GM19099 (cell line): ENCODE measurements around the gene CACNG1.

Experiments used
- POLR2A ChIP-seq: IDR thresholded peaks from 3 replicates; pipeline ENCODE4 v1.6.1; 2011; ENCODE audit warnings: low read depth; ENCODE audit not compliant: insufficient read length; ENCODE audit errors: extremely low read depth

The CACNG1 gene

DNA sequence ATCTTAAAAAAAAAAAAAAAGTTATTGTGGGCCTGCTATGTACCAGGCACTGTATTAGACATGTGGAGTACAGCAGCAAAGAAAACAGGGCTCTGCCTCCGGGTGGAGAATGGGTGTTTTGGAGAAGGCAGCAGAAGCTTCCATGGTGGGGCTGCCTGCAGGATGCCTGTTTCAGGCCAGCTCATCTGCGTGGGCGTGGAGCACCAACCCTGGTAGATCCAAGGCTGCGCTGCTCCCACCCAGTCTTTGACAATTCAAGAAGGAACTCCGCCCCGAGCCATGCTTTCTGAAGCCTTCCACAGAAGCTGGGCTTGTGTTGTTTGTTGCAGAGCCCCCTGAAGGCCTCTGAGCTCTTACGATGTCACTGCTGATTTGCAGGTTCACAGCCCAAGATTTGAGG lies 23.2 kb upstream of the CACNG1 start:
- TF ChIP-seq POLR2A: no peak

DNA sequence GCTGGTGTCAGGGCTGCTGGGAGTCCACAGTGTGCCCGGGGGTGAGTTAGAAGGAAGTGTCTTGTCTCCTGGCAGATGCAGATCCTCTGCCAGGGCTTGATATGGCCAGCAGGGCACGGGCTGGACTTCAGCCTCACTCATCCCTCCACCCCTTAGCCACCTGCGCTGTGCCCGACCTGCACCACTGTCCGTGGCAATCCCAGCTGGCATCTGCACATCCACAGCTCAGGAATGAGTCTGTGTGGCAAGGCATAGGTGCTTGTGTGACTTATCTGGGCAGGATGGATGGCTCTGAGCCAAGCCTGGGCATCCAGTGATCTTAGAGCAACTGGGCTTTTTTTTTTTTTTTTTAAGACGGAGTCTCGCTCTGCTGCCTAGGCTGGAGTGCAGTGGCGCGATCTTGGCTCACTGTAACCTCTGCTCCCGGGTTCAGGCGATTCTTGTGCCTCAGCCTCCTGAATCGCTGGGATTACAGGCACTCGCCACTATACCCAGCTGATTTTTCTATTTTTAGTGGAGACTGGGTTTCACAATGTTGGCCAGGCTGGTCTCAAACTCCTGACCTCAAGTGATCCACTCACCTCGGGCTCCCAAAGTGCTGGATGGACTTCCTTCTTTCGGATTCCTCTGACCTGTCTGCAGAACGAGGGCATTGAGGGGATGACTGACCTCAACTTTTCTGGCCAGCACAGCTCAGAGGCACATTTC lies 22.5 kb upstream of the CACNG1 start:
- TF ChIP-seq POLR2A: no peak

DNA sequence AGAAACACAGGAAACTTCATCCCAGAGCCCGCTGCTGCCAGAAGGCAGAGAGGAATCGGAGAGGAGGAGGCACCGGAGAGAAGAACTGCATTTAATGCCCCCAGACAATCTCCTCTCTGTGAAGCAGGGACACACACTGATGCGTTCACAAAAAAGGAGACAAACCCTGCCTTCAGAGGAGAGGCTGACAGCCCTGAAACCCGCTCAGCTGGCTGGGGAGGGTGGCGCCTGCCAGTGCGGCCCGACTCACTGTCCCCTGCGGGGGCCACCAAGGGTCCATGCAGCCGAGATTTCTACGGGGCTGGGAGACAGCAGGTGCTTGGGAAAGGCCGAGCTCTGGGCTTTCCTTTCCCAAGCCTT lies 21.9 kb upstream of the CACNG1 start:
- no peak for TF ChIP-seq POLR2A

DNA sequence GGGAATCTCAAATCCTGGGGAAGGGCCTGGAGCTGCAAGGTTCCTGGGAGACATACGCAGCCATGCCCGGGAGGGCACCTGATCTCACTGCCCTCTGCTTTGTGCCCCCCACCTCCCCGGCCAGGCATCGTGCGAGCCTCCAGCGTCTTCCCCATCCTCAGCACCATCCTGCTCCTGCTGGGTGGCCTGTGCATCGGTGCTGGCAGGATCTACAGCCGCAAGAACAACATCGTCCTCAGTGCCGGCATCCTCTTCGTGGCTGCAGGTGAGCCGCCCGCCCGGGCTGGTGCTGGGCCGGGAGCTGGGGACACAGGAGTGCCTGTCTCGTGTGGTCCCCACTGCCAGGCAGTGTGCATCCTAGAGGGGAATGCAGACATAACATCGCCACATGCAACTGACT lies 19.6 kb upstream of the CACNG1 start:
- TF ChIP-seq POLR2A: no peak

DNA sequence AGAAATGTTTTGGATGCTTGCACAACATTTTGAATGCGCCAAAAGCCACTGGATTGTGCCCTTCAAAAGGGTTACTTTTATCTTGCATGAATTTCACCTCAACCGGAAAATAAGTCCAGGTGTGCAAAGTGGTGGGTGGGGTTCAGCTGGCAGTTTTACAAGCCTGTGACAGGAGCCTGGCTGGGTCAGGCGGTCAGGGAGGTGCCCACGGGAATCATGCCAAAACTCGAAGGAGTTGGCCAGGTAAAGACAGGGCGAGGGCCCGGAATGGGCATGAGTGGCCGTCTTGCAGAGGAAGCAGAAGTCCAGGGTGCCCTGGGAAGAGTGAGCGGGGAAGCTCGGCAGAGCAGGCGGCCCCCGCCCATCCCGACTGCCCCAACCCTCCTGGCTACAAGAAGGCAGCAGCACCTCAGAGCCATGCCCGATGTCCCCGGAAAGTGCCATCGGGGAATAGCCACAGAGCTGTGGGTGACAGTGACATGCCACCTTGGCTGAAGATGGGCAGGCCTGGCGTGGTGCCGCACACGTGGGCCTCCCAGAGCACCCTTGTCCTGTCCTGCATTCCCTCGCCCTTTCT lies 19.1 kb upstream of the CACNG1 start:
- no peak for TF ChIP-seq POLR2A

DNA sequence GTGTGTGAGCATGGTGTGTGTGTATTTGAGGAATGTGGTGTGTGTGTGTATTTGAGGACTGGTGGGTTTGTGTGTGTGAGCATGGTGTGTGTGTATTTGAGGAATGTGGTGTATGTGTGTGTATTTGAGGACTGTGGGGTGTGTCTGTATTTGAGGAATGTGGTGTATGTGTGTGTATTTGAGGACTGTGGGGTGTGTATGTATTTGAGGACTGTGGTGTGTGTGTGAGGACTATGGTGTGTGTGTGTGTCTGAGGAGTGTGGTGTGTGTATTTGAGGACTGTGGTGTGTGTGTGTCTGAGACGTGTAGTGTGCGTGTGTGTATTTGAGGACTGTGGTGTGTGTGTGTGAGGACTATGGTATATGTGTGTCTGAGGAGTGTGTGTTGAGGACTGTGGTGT lies 18.0 kb upstream of the CACNG1 start:
- TF ChIP-seq POLR2A: no peak

DNA sequence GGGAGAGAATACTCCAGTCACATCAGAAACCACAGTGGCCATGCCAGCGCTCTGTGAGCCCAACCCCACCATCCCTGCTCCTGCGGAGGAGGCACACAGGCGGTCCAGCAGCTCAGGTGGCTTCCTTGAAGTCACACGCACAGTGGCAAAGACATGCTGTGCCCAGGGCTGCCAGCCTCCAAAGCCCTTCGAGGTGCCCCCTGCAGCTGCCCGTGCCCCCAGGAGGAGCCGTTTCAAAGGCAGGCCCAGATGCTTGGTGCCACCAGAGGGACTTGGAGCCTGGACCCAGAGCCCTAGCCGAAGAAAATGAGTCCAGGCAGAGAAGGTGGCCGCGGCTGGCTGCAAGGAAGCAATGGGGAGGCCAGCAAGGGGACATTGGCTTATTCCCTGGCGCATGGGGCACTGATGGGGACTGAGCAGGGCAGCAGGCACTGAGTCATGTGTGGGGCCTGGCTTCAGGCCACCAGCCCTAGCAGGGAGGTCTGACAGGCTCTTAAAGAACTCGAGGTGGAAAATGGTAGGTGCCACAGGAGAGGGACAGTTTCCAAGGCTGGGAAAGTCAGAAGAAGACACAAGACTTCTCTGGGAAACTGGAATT lies 17.2 kb upstream of the CACNG1 start:
- TF ChIP-seq POLR2A: no peak

DNA sequence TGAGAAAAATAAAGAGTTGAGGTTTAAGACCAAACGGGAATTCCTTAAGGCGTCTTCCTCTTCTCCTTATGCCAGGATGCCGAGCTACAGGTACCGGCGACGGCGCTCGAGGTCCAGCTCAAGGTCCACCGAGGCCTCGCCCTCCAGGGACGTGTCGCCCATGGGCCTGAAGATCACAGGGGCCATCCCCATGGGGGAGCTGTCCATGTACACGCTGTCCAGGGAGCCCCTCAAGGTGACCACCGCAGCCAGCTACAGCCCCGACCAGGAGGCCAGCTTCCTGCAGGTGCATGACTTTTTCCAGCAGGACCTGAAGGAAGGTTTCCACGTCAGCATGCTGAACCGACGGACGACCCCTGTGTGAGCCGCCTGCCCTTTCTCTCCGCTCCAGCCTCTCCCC lies 13.7 kb upstream of the CACNG1 start:
- no peak for TF ChIP-seq POLR2A

DNA sequence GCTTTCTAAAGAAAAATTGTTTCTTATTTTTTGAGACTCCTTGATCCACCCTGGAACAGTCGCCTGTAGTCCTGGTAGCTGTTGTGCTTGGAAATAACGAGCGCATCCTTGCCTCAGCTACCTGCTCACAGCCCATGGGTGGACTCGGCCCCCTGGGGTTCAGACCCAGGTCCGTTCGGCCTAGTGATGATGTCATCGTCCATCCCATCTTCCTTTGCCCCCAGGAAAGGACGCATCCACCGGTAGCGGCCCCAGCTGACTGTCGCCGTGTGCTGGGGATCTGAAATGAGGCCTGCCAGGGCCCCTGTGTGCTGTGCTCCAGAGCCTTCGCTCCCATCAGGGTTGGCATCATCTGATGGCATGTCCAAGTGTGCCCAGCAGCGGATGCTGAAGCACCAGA lies 12.0 kb upstream of the CACNG1 start:
- no peak for TF ChIP-seq POLR2A

DNA sequence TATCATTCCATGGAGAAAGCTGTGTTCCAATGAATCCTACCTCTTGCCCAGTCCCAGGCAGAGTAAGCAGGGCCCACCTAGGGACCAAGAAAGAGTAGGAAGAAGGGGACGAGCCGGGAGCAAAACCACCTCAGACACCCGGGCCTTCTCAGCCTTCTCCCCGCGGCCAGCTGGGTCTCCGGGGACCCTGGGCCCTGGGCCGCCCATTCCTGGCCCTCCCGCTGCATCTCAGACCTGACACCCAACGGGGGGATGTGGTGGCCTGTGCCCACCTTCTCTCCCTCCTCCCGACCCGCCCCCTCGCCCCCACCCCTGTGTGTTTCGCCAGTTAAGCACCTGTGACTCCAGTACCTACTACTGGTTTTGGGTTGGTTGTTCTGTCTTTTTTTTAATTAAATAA lies 11.4 kb upstream of the CACNG1 start:
- no peak for TF ChIP-seq POLR2A

DNA sequence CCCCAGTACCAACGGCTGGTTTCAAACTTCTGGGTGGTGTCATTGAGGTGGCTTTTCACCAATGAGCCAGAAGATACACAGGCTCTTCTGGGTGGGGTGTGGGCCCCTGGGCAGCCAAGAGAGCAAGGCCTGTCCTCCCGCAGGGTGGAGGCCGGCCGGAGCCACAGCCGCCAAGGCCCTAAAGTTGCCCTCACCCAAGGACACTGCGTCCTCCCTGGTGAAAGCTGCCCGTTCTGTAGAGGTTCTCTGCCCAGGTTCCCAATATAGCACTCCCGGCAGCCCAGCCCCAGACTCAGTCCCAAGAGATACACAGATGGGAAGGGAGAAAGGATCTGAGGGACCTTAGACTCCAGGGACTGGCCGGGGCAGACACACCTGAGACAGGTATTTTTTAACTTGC lies 10.7 kb upstream of the CACNG1 start:
- TF ChIP-seq POLR2A: no peak

DNA sequence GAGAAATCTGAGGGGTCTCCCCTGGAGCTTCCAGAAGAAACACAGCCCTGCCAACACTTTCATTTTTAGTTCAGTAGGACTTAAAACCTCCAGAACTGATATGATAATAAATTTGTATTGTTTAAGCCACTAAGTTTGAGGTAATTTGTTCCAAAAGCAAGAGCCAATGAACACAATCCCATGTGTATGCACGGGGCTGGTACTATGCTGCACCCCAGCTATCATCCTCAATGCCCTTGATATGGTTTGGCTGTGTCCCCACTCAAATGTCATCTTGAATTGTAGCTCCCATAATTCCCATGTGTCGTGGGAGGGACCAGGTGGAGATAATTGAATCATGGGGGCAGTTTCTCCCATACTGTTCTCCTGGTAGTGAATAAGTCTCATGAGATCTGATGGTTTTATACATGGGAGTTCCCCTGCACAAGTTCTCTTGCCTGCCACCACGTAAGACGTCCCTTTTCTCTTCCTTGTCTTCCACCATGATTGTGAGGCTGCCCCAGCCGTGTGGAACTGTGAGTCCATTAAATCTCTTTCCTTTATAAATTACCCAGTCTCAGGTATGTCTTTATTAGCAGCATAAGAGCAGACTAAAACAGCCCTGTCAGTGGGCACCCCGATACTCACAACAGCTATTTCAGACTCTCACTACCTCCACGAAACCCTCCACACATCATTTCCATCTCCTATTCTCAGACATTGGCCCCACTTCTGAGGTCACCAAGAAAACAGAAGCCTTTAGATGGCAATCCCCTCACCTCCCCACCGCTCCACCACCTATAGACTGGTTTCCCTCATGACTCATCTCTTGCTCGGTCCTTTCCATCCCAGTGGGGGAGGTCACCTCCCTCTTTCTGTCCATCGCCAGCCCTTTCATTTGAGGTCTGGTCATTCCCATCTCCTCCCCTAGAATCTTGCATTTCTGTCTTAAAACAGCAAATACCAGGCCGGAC lies 8.9 kb upstream of the CACNG1 start:
- no peak for TF ChIP-seq POLR2A

DNA sequence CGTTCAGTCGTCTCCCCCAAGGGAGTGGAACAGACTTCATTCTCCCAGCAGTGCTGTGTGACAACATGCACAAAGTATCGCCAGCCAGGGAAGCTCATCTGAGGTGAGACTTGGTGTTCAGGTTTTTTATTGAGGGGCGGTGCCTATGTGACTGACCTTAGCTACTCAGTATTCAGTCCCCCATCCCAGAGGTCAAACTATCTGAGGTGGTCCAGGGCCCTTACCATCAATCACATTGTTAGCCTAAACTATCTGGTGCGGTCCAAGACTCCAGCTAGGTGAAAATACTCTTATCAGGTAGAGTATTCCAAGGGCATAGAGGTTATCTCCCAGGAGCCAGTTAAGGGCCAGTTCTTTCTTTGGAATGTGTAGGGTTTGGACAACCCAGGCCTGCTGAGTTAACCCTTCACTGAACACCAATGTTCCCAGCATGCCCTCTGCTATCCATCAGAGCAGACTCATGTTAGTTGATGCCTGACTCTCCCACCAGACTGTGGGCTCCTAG lies 5.4 kb upstream of the CACNG1 start:
- TF ChIP-seq POLR2A: no peak

DNA sequence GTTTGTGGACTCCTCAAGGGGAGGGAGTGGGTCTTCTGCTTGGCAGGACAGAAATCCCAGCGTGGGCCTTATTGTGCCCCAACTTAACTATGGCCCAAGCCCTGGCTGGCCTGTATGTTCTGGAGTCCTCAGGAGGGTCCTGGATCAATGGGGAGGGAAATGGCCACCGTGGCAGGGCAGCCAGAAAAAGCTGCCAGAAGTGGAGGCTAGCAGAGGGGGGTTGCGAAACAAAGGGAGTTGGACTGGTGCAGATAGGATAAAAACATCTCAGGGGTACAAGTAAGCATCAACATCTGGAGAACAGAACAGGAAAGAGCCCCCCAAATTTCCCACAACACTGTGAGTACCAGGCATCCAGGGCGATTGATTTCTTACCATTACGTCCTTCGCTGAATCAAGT lies 3.7 kb upstream of the CACNG1 start:
- no peak for TF ChIP-seq POLR2A

DNA sequence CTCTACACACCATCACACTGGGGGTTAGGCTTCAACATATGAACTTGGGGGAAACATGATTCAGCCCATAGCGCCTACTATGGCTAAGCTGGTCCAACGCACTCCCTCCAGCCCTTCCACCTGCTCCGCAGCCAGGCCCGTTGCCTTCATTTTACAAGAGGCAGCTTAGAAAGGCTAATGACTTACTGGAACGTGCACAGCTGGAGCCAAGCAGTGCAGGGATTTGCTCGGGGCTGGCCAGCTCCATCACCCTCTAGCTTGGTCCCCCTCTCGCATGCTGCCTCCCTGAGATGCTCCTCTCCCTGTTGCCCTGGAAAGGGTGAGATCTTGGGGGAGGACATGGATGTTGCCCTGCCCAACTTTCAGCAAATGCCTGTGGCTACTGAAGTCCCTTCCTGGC lies 2.8 kb upstream of the CACNG1 start:
- TF ChIP-seq POLR2A: no peak
